RWPE2 (cell line): ENCODE measurements around the gene HS3ST2.

Experiments
- ATAC-seq: fragments of 200-7000 bp; cut with Tn5 transposase; 3 replicates; pipeline ENCODE4 v1.9.1; 2021; ENCODE audit warnings: low read depth
- DNase-seq: peaks from one replicate; pipeline ENCODE4 v3.0.0-alpha.2; 2020; ENCODE audit warnings: low spot score
- H3K27ac ChIP-seq: fragments of 450-650 bp; 2 replicates; pipeline ENCODE4 v1.5.1; 2017; ENCODE audit warnings: mild to moderate bottlenecking; ENCODE audit not compliant: poor library complexity, severe bottlenecking
- H3K27me3 ChIP-seq: fragments of 250-450 bp; sonication (Bioruptor Pico); 2 replicates; pipeline ENCODE4 v1.5.1; 2021; ENCODE audit warnings: mild to moderate bottlenecking, moderate library complexity; ENCODE audit not compliant: insufficient read depth, poor library complexity, severe bottlenecking
- H3K36me3 ChIP-seq: fragments of 250-450 bp; sonication (Bioruptor Pico); 2 replicates; pipeline ENCODE4 v1.5.1; 2020; ENCODE audit warnings: low read depth, mild to moderate bottlenecking, moderate library complexity
- H3K4me1 ChIP-seq: fragments of 250-450 bp; sonication (Bioruptor Pico); 2 replicates; pipeline ENCODE4 v1.5.1; 2021; ENCODE audit warnings: mild to moderate bottlenecking, moderate library complexity; ENCODE audit not compliant: insufficient read depth, poor library complexity, severe bottlenecking
- H3K4me3 ChIP-seq: fragments of 250-450 bp; sonication (Bioruptor Pico); 2 replicates; pipeline ENCODE4 v1.5.1; 2021; ENCODE audit warnings: mild to moderate bottlenecking, moderate library complexity; ENCODE audit not compliant: severe bottlenecking
- H3K9me3 ChIP-seq: fragments of 250-450 bp; sonication (Bioruptor Pico); 2 replicates; pipeline ENCODE4 v1.5.1; 2021; ENCODE audit warnings: mild to moderate bottlenecking, moderate library complexity; ENCODE audit not compliant: severe bottlenecking
- TF ChIP-seq, protein P1 (sequence below): fragments of 450-650 bp; IDR thresholded peaks from one replicate; pipeline ENCODE4 v1.5.1; 2017; ENCODE audit warnings: mild to moderate bottlenecking, moderate library complexity; ENCODE audit not compliant: poor library complexity, severe bottlenecking

The HS3ST2 gene

DNA sequence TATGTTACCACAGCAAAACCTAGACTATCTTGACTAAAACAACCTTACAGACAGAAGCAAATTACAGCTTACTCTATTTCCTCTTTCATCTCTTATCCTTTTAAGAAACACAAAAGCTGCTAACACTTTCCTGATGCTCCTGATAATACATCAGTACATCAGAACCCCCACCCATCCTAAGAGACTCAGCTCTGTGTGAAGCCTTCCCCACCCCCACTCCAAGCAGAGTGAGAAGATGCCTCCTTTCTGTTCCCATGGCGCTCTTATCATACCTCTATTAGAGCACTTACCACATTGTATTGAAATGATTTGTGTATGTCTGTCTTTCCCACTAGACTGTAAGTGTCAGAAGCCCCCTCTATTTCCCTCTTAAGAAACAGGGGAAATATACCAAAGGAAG, 42.4 kb upstream of the HS3ST2 start:
- ATAC-seq (no peak), DNase-seq (no peak)
- H3K27me3 ChIP-seq, result peaks cover under 1% of the 10 kb centered on the region
- TF ChIP-seq, protein P1, sequence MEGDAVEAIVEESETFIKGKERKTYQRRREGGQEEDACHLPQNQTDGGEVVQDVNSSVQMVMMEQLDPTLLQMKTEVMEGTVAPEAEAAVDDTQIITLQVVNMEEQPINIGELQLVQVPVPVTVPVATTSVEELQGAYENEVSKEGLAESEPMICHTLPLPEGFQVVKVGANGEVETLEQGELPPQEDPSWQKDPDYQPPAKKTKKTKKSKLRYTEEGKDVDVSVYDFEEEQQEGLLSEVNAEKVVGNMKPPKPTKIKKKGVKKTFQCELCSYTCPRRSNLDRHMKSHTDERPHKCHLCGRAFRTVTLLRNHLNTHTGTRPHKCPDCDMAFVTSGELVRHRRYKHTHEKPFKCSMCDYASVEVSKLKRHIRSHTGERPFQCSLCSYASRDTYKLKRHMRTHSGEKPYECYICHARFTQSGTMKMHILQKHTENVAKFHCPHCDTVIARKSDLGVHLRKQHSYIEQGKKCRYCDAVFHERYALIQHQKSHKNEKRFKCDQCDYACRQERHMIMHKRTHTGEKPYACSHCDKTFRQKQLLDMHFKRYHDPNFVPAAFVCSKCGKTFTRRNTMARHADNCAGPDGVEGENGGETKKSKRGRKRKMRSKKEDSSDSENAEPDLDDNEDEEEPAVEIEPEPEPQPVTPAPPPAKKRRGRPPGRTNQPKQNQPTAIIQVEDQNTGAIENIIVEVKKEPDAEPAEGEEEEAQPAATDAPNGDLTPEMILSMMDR, result no peak
- H3K4me3 ChIP-seq, result no peak overlapping the region
- no peak overlapping the region for H3K27ac ChIP-seq
- H3K36me3 ChIP-seq, result no peaks in the 10 kb centered on the region
- H3K9me3 ChIP-seq, result no peaks in the 10 kb centered on the region
- peaks cover 3% of the 10 kb centered on the region for H3K4me1 ChIP-seq

DNA sequence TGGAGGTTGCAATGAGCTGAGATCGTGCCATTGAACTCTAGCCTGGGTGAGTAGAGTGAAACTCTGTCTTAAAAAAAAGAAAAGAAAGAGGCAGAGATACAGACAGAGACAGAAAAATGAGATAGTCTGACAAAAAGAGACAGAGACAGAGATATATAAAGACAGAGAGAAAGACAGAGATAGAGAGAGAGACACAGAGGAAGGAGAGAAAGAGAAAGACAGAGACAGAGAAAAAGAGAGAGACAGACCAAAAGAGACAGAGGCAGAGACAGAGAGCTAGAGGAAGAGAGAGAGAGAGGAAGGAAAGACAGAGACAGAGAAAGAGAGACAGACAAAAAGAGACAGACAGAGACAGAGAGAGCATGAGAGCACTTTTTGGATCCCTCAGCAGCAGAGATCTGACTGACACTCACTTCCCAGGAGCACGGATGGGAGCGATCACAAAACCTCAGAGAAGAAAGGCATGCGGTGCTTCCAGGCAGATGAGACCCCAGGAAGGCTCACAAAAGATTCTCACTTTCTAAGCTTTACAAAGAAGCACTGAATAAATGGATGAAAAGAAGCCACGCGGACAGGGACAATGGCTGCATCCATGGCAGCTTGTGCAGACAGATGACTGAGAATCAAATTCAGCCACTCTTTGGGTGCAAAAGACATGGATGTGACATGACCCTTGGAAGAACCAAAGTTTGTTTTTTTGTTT, 38.6 kb upstream of the HS3ST2 start:
- no peak overlapping the region for H3K4me3 ChIP-seq
- TF ChIP-seq, protein P1, result no peak
- peaks cover 3% of the 10 kb centered on the region for H3K4me1 ChIP-seq
- no peaks in the 10 kb centered on the region for H3K36me3 ChIP-seq
- no peaks in the 10 kb centered on the region for H3K9me3 ChIP-seq
- H3K27me3 ChIP-seq, result peaks cover 6% of the 10 kb centered on the region
- ATAC-seq (no peak), DNase-seq (no peak)
- no peak overlapping the region for H3K27ac ChIP-seq

DNA sequence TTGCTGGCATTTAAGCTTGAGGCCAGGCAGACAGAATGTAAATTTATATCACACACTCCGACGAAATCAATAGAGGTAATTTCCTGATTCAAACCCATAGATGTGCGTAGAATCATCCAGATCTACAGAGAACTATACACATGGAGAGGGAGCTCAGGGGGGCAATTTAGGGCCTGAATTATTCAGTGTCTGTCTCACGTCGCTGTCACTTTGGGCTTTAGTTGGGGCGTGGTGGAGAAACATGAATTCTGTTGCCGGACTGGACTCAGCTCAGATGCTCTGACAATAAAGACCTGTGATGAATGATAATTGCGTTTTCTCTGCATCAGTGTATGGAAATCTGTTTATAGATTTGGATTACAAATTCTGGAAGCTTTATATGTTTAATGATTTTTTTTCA, 32.5 kb upstream of the HS3ST2 start:
- TF ChIP-seq, protein P1, result no peak
- ATAC-seq (no peak), DNase-seq (no peak)
- Histone ChIP-seq H3K27me3 (peaks cover 6% of the 10 kb centered on the region), H3K4me1 (no peaks in the 10 kb centered on the region), H3K36me3 (no peaks in the 10 kb centered on the region), H3K4me3 (no peak overlapping the region), H3K9me3 (no peaks in the 10 kb centered on the region), H3K27ac (no peak overlapping the region)

DNA sequence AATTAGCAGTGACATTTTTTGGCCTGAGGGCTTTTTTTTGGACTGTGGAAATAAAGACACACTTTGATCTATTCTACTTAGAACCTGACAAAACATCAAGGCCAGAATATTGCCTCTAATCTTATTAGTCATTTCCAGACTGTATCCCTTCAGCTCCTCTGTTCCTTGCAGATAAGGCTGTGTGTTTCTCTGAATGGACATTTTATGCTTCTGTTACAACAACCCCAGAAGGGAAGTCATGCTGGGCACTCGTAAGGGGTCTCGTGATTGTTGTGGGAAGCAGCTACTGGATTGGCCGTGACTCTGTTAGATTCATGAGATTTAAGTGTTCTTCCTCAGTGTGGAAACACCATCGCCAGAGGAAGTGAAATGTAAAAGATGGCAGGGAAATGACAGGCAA, 31.6 kb upstream of the HS3ST2 start:
- Histone ChIP-seq H3K36me3 (no peaks in the 10 kb centered on the region), H3K27ac (no peak overlapping the region), H3K4me1 (peaks cover 3% of the 10 kb centered on the region), H3K9me3 (no peaks in the 10 kb centered on the region), H3K27me3 (no peaks in the 10 kb centered on the region), H3K4me3 (no peak overlapping the region)
- TF ChIP-seq, protein P1, result no peak
- ATAC-seq (no peak), DNase-seq (no peak)

DNA sequence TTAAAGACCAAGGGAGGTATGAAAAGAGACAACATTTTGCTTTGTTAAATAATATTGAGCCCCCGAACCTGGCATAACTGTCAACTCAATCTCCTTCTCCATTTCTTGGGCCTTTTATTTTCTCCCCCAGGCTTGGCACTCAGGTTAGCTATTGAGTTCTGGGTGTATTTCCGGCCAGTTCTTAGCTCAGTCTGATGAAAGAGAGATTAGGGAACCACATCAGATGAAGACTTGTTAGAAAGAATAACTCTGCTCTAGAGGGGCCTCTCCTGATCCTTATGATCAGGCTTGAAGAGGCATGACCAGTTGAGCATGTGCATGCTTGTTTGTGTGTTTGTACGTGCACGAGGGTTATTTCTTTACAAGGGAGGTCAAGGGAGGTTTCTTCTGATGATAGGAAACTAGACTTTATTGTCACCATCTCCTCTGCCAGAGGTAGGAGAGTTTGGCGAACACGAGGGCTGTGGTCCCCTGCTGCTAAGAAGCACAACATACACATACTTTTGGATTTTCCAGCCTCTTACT, 29.2 kb upstream of the HS3ST2 start:
- Histone ChIP-seq H3K4me3 (no peak overlapping the region), H3K27me3 (no peaks in the 10 kb centered on the region), H3K9me3 (no peaks in the 10 kb centered on the region), H3K27ac (no peak overlapping the region), H3K36me3 (no peaks in the 10 kb centered on the region), H3K4me1 (peaks cover 24% of the 10 kb centered on the region)
- DNase-seq, result no peak
- ATAC-seq, result no peak
- TF ChIP-seq, protein P1, result no peak
